Endothelial cell of umbilical vein (primary cell): ENCODE results near the gene ABAT. TPM values are rescaled to one million over a fixed set of nuclear protein-coding genes. Genes with fewer than 3 reads are reported as not detected.

ENCODE experiments used
- BruUV-seq: library from RNA; stranded (reverse); fragments of 400-500 nt; replicated peaks from 2 replicates; lab custom pipeline; 2021; lab: Mats Ljungman, UMichigan
- CTCF ChIA-PET: fragments of 300-600, 350-600 bp; sonication (Branson Sonifier 250); formaldehyde crosslinking; loops from one replicate; lab custom pipeline; 2021; ENCODE audit warnings: antibody characterized with exemption, inconsistent platforms; lab: Charles Lee
- POLR2A ChIA-PET: fragments of 300-600, 350-600 bp; sonication (Branson Sonifier 250); formaldehyde crosslinking; loops from one replicate; lab custom pipeline; 2021; ENCODE audit warnings: antibody characterized with exemption, inconsistent platforms; lab: Charles Lee
- DNase-seq: peaks from one replicate; pipeline ENCODE4 v3.0.0-alpha.2; 2011; ENCODE audit warnings: low read depth, low spot score
- FAIRE-seq: peaks from 2 replicates; lab custom pipeline; 2011; peaks lifted over from hg19 to GRCh38; lab: Jason Lieb, UNC
- H2AFZ ChIP-seq: 2 replicates; pipeline ENCODE4 v1.6.0; 2012; ENCODE audit warnings: low read depth, low read length, control low read depth, inconsistent platforms
- H3K27ac ChIP-seq: 2 replicates; pipeline ENCODE4 v1.5.1; 2011; ENCODE audit warnings: low read depth, mild to moderate bottlenecking, control low read depth, low read length, moderate library complexity; ENCODE audit not compliant: insufficient read depth
- H3K27me3 ChIP-seq, 2 experiments: 2 replicates each; pipeline versions ENCODE4 v1.6.0 to v1.6.1; 2011; ENCODE audit warnings: low read length in 2 of 2, mixed read lengths in 1 of 2; ENCODE audit not compliant: control insufficient read depth in 2 of 2, insufficient read depth in 2 of 2
- H3K36me3 ChIP-seq, 2 experiments: 2 replicates in 1 of 2; 3 replicates in 1 of 2; pipeline ENCODE4 v1.5.1; 2011; ENCODE audit warnings: low read length in 2 of 2, mild to moderate bottlenecking in 1 of 2, moderate library complexity in 1 of 2; ENCODE audit not compliant: control insufficient read depth in 2 of 2, insufficient read depth in 2 of 2; ENCODE audit errors: extremely low read depth in 1 of 2
- H3K4me1 ChIP-seq: 3 replicates; pipeline ENCODE4 v1.5.1; 2011; ENCODE audit warnings: mild to moderate bottlenecking, low read length; ENCODE audit not compliant: control insufficient read depth, insufficient read depth; ENCODE audit errors: extremely low read depth
- H3K4me2 ChIP-seq: 2 replicates; pipeline ENCODE4 v1.6.1; 2011; ENCODE audit warnings: low read length, control low read depth, mixed read lengths; ENCODE audit not compliant: insufficient read depth
- H3K4me3 ChIP-seq, 3 experiments: fragments of 200-600 bp in 1 of 3; sonication (generic), shearing (Covaris generic) in 1 of 3; replicated peaks in 1 of 3; 2 replicates each; pipeline ENCODE4 v1.5.1; 2011 to 2016; ENCODE audit warnings: control low read depth in 3 of 3, low read length in 3 of 3, mild to moderate bottlenecking in 2 of 3, inconsistent platforms in 1 of 3, low read depth in 1 of 3, moderate library complexity in 1 of 3; ENCODE audit not compliant: insufficient read depth in 1 of 3
- H3K79me2 ChIP-seq: 2 replicates; pipeline ENCODE4 v1.6.0; 2012; ENCODE audit warnings: low read length, inconsistent platforms; ENCODE audit not compliant: control insufficient read depth, insufficient read depth
- H3K9ac ChIP-seq: replicated peaks from 2 replicates; pipeline ENCODE3; 2011; ENCODE audit warnings: low read length, control low read depth; ENCODE audit not compliant: insufficient read depth; ENCODE audit errors: extremely low read depth
- H3K9me1 ChIP-seq: replicated peaks from 3 replicates; pipeline ENCODE4 v1.6.0; 2011; ENCODE audit warnings: mild to moderate bottlenecking, low read length; ENCODE audit not compliant: control insufficient read depth, insufficient read depth; ENCODE audit errors: extremely low read depth
- H3K9me3 ChIP-seq: replicated peaks from 2 replicates; pipeline ENCODE4 v1.5.1; 2012; ENCODE audit warnings: low read length, inconsistent platforms; ENCODE audit not compliant: control insufficient read depth, insufficient read depth
- H4K20me1 ChIP-seq: replicated peaks from 2 replicates; pipeline ENCODE3; 2011; ENCODE audit warnings: mild to moderate bottlenecking, low read length; ENCODE audit not compliant: control insufficient read depth, insufficient read depth; ENCODE audit errors: extremely low read depth
- EZH2 ChIP-seq: IDR thresholded peaks from 2 replicates; pipeline ENCODE4 v1.6.1; 2012; ENCODE audit warnings: borderline replicate concordance, low read depth, mild to moderate bottlenecking, moderate library complexity, low read length, inconsistent platforms; ENCODE audit not compliant: severe bottlenecking
- FOS ChIP-seq: IDR thresholded peaks from 2 replicates; pipeline ENCODE4 v1.6.1; 2011; ENCODE audit warnings: mild to moderate bottlenecking, low read length, moderate library complexity, borderline replicate concordance; ENCODE audit not compliant: insufficient read depth
- GATA2 ChIP-seq: IDR thresholded peaks from 2 replicates; pipeline ENCODE4 v1.7.0; 2011; ENCODE audit warnings: low read depth, mild to moderate bottlenecking, moderate library complexity, mixed read lengths, low read length; ENCODE audit not compliant: insufficient read length, insufficient read depth
- JUN ChIP-seq: IDR thresholded peaks from 2 replicates; pipeline ENCODE4 v1.6.1; 2011; ENCODE audit warnings: borderline replicate concordance, low read depth; ENCODE audit not compliant: insufficient read length, insufficient read depth
- MYC ChIP-seq: IDR thresholded peaks from one replicate; pipeline ENCODE4 v1.6.1; 2011; ENCODE audit warnings: mild to moderate bottlenecking, low read depth, low read length
- POLR2A ChIP-seq: IDR thresholded peaks from 2 replicates; pipeline ENCODE4 v1.6.1; 2012; ENCODE audit warnings: low read depth, mild to moderate bottlenecking, control low read depth, low read length
- POLR2AphosphoS5 ChIP-seq: IDR thresholded peaks from 2 replicates; pipeline ENCODE4 v1.6.1; 2012; ENCODE audit warnings: low read depth, mild to moderate bottlenecking, control low read depth, low read length, moderate library complexity; ENCODE audit not compliant: insufficient read depth
- dilution Hi-C: fragments of 300-500 bp; cut with MboI; formaldehyde crosslinking; loops from one replicate; pipeline ENCODE4 v1.15.0; 2019; ENCODE audit warnings: low sequenced_read_pairs; ENCODE audit not compliant: extremely low pct_ligation_motif_present
- intact Hi-C: fragments of 100-400 bp; cut with micrococcal nuclease; formaldehyde crosslinking; loops from one replicate; pipeline ENCODE4 v1.10.0; 2022
- polyA plus RNA-seq, 4 experiments: library from polyadenylated mRNA; depleted of rRNA in 3 of 4; stranded (reverse) in 3 of 4; unstranded in 1 of 4; fragments of >200 nt; gene quantifications; 2 replicates each; pipeline versions ENCODE4 v1.2.1 to v1.2.3, GENCODE V29; 2011 to 2012; ENCODE audit warnings: missing spikeins in 1 of 4
- total RNA-seq: library from RNA; stranded (reverse); gene quantifications from 2 replicates; pipeline ENCODE4 v1.2.3, GENCODE V29; 2021
- TF ChIP-seq, protein P1 (sequence below), 2 donors: IDR thresholded peaks; 1 replicate in 1 of 2; 2 replicates in 1 of 2; pipeline ENCODE4 v1.5.1; 2011; ENCODE audit warnings: low read length in 2 of 2, mild to moderate bottlenecking in 2 of 2, moderate library complexity in 2 of 2, control low read depth in 1 of 2, inconsistent platforms in 1 of 2, low read depth in 1 of 2; ENCODE audit not compliant: insufficient read depth in 1 of 2; ENCODE audit errors: extremely low read depth in 1 of 2
- TF ChIP-seq, protein P2 (sequence below): IDR thresholded peaks from 2 replicates; pipeline ENCODE4 v1.6.1; 2011; ENCODE audit not compliant: insufficient read depth, insufficient read length

Gene ABAT
- total and polyA plus RNA-seq, 2 donors (not counting 3 experiments of a cell fraction or from before 2014, with no cell fraction given): 1.3 to 1.4 TPM

DNA sequence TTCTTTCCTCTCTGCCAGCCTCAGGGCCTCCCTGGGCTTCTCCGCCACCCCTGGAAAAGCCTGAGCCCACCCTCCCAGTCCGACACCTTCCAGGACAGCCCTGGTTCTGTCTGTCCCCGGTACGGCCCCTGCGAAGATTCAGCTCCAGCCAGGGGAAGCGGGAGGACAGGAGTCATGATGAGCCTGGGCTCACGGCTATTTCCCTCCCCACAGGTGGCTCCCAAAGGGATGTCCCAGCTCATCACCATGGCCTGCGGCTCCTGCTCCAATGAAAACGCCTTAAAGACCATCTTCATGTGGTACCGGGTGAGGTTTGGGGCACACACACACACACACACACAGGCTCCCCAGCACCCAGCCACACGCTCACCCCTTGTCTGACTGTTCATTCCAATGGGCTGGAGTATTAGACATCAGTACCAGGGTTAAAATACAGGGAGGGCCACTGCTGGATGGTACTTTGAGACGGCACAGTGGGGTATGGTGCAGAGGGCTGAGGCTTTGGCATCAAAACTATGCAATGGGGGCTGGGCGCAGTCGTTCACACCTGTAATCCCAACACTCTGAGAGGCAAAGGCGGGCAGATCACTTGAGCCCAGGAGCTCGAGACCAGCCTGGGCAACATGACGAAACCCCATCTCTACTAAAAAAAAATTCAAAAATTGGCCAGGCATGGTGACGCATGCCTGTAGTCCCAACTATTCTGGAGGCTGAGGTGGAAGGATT, 90.3 kb downstream of the ABAT start:
- Histone ChIP-seq H3K4me2 (no peak overlapping the region), H3K9ac (no peak overlapping the region), H3K79me2 (no peaks in the 10 kb centered on the region), H3K27me3 (no peaks in the 10 kb centered on the region), H2AFZ (no peak overlapping the region), H3K27ac (no peak overlapping the region), H3K9me3 (no peaks in the 10 kb centered on the region), H3K4me3 (no peak overlapping the region), H4K20me1 (no peaks in the 10 kb centered on the region), H3K4me1 (no peaks in the 10 kb centered on the region), H3K36me3 (no peaks in the 10 kb centered on the region), H3K9me1 (no peaks in the 10 kb centered on the region)
- POLR2A ChIA-PET: no interaction called here
- no TSS peak for BruUV-seq
- TF ChIP-seq, protein P1, sequence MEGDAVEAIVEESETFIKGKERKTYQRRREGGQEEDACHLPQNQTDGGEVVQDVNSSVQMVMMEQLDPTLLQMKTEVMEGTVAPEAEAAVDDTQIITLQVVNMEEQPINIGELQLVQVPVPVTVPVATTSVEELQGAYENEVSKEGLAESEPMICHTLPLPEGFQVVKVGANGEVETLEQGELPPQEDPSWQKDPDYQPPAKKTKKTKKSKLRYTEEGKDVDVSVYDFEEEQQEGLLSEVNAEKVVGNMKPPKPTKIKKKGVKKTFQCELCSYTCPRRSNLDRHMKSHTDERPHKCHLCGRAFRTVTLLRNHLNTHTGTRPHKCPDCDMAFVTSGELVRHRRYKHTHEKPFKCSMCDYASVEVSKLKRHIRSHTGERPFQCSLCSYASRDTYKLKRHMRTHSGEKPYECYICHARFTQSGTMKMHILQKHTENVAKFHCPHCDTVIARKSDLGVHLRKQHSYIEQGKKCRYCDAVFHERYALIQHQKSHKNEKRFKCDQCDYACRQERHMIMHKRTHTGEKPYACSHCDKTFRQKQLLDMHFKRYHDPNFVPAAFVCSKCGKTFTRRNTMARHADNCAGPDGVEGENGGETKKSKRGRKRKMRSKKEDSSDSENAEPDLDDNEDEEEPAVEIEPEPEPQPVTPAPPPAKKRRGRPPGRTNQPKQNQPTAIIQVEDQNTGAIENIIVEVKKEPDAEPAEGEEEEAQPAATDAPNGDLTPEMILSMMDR (IDR thresholded peaks at IDR 0.05; ENCODE audit: extremely low read depth in 1 of 2, insufficient read depth in 1 of 2, low read depth in 1 of 2, low read length in 2 of 2): no peak
- TF ChIP-seq EZH2 (no peak), GATA2 (no peak), FOS (no peak), POLR2AphosphoS5 (no peak), POLR2A (no peak), MYC (no peak), JUN (no peak)
- TF ChIP-seq, protein P2, sequence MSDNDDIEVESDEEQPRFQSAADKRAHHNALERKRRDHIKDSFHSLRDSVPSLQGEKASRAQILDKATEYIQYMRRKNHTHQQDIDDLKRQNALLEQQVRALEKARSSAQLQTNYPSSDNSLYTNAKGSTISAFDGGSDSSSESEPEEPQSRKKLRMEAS: no peak
- intact Hi-C loops: no loop called here
- DNase-seq (no peak), FAIRE-seq (no peak)
- CTCF ChIA-PET: no interaction called here
- dilution Hi-C loops: no loop called here
